SU-DHL-6 (cell line): ENCODE data around the gene UFD1.

Experiments
- H2AFZ ChIP-seq: fragments of 200-600 bp; sonication (generic); 2 replicates; pipeline ENCODE4 v1.6.1; 2014; ENCODE audit warnings: low read depth, mild to moderate bottlenecking, moderate library complexity, mixed read lengths, antibody characterized with exemption, low read length; ENCODE audit not compliant: severe bottlenecking
- H3F3A ChIP-seq: fragments of 200-600 bp; shearing (Covaris generic); 2 replicates; pipeline ENCODE4 v1.6.0; 2016; ENCODE audit warnings: antibody characterized with exemption, mild to moderate bottlenecking; ENCODE audit not compliant: insufficient read depth
- H3K27ac ChIP-seq: fragments of 200-600 bp; sonication (generic); 2 replicates; pipeline ENCODE4 v1.5.1; 2016; ENCODE audit warnings: low read depth, mild to moderate bottlenecking, low read length, moderate library complexity, mixed read lengths
- H3K27me3 ChIP-seq: fragments of 200-600 bp; sonication (generic), shearing (Covaris generic); 2 replicates; pipeline ENCODE4 v1.6.0; 2014; ENCODE audit warnings: mild to moderate bottlenecking, low read length
- H3K36me3 ChIP-seq: fragments of 200-600 bp; sonication (generic); 2 replicates; pipeline ENCODE4 v1.6.1; 2014; ENCODE audit warnings: mild to moderate bottlenecking, low read length, mixed read lengths
- H3K4me2 ChIP-seq: fragments of 300-600, 200-600 bp; shearing (Covaris generic), sonication (generic); 2 replicates; pipeline ENCODE4 v1.6.0; 2014; ENCODE audit warnings: low read length, low read depth, mild to moderate bottlenecking; ENCODE audit not compliant: poor library complexity, severe bottlenecking
- H3K4me3 ChIP-seq: fragments of 200-600 bp; sonication (generic); 2 replicates; pipeline ENCODE4 v1.5.1; 2014; ENCODE audit warnings: antibody characterized with exemption, low read length, mild to moderate bottlenecking, mixed read lengths; ENCODE audit not compliant: insufficient read depth, poor library complexity, severe bottlenecking
- H3K79me2 ChIP-seq: fragments of 200-600 bp; sonication (generic); 2 replicates; pipeline ENCODE4 v1.6.1; 2014; ENCODE audit warnings: mild to moderate bottlenecking, low read length, moderate library complexity; ENCODE audit not compliant: insufficient read depth
- H3K9ac ChIP-seq: fragments of 200-600 bp; sonication (generic); 2 replicates; pipeline ENCODE4 v1.7.0; 2014; ENCODE audit warnings: mild to moderate bottlenecking, low read length
- H3K9me2 ChIP-seq: fragments of 200-600 bp; sonication (generic); replicated peaks from 2 replicates; pipeline ENCODE4 v1.6.1; 2014; ENCODE audit warnings: low read length; ENCODE audit not compliant: insufficient read depth
- H3K9me3 ChIP-seq: fragments of 200-600 bp; sonication (generic); 2 replicates; pipeline ENCODE4 v1.6.1; 2014; ENCODE audit warnings: low read length, mixed read lengths; ENCODE audit not compliant: insufficient read depth
- H4K20me1 ChIP-seq: fragments of 200-600 bp; sonication (generic); 2 replicates; pipeline ENCODE4 v1.6.1; 2014; ENCODE audit warnings: low read depth, mild to moderate bottlenecking, antibody characterized with exemption, low read length, moderate library complexity, mixed read lengths
- CTCF ChIP-seq: fragments of 200-600 bp; sonication (generic); IDR thresholded peaks from one replicate; pipeline ENCODE4 v1.5.1; 2017; ENCODE audit warnings: antibody characterized with exemption, mild to moderate bottlenecking, low read length, moderate library complexity; ENCODE audit not compliant: insufficient read depth, poor library complexity, severe bottlenecking
- EZH2phosphoT487 ChIP-seq: fragments of 200-600 bp; sonication (generic), shearing (Covaris generic); conservative IDR thresholded peaks from 2 replicates; pipeline ENCODE4 v1.6.1; 2018; ENCODE audit warnings: mild to moderate bottlenecking, antibody characterized with exemption, low read length, moderate library complexity, mixed read lengths

Gene UFD1

GRCh38 chr22:19454156-19454555 lies 24.8 kb downstream of the UFD1 start:
- no peaks in the 10 kb centered on the region for H3K9me3 ChIP-seq
- H3K36me3 ChIP-seq = no peaks in the 10 kb centered on the region

DNA sequence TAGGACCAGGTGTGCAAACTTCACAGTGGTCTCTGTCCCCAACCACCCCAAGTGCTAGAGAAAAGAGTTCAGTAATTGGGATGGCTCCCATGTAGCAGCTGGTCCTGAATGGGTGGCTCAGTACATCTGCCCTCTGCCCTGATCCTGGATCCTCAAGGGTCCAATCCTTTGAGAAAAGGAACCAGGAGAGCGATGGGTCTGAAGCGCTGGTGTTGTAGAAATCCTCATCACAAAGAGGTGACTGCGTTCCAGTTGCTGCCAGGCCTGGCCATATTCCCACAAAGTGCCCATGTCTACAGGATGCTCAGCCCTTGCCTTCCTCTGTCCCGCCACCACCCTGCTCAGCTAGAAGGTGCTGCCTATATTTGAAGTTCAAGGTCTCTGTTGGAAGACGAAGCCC lies 25.3 kb downstream of the UFD1 start:
- H3K9me3 ChIP-seq = no peaks in the 10 kb centered on the region
- no peak for TF ChIP-seq EZH2phosphoT487
- TF ChIP-seq CTCF = no peak
- H2AFZ ChIP-seq = no peak overlapping the region
- no peaks in the 10 kb centered on the region for H3K36me3 ChIP-seq
- 0 out of 2 replicates have a peak, but pooled peaks cover 7% of the 10 kb centered on the region for H3F3A ChIP-seq
- no peak overlapping the region for H3K4me3 ChIP-seq
- H3K27ac ChIP-seq = no peak overlapping the region
- H3K4me2 ChIP-seq = no peak overlapping the region
- peaks cover 2% of the 10 kb centered on the region; the same call in 1 of the 2 replicates for H3K79me2 ChIP-seq
- no peaks in the 10 kb centered on the region for H3K27me3 ChIP-seq
- H4K20me1 ChIP-seq = no peaks in the 10 kb centered on the region
- H3K9me2 ChIP-seq = no peaks in the 10 kb centered on the region
- no peak overlapping the region for H3K9ac ChIP-seq

More at GRCh38 chr22:19454156-19454555, 24.8 kb downstream of the UFD1 start:
- no peak overlapping the region for H3K4me3 ChIP-seq
- H3K27ac ChIP-seq = no peak overlapping the region
- no peak overlapping the region for H3K9ac ChIP-seq
- no peaks in the 10 kb centered on the region for H3K9me2 ChIP-seq
- H4K20me1 ChIP-seq = no peaks in the 10 kb centered on the region
- H3F3A ChIP-seq = 0 out of 2 replicates have a peak, but pooled peaks cover 7% of the 10 kb centered on the region
- H2AFZ ChIP-seq = no peak overlapping the region
- H3K27me3 ChIP-seq = no peaks in the 10 kb centered on the region
- no peak overlapping the region for H3K4me2 ChIP-seq
- TF ChIP-seq CTCF = no peak
- no peak for TF ChIP-seq EZH2phosphoT487
- no peaks in the 10 kb centered on the region for H3K79me2 ChIP-seq

- no peaks in the 10 kb centered on the region for H3K36me3 ChIP-seq
- TF ChIP-seq CTCF = no peak
- TF ChIP-seq EZH2phosphoT487 = no peak
These were observed 27.4 kb downstream of the UFD1 start for GRCh38 chr22:19451570-19451969.

More at GRCh38 chr22:19451570-19451969, 27.4 kb downstream of the UFD1 start:
- Histone ChIP-seq H3K79me2 (peaks cover 13% of the 10 kb centered on the region), H3K9me2 (no peaks in the 10 kb centered on the region), H4K20me1 (no peaks in the 10 kb centered on the region), H3K9me3 (no peaks in the 10 kb centered on the region), H2AFZ (no peak overlapping the region), H3K27me3 (no peaks in the 10 kb centered on the region), H3K4me2 (no peak overlapping the region), H3K9ac (no peak overlapping the region), H3F3A (0 out of 2 replicates have a peak, but pooled peaks cover 7% of the 10 kb centered on the region), H3K27ac (no peak overlapping the region), H3K4me3 (no peak overlapping the region)
